Activated CD8-positive, alpha-beta memory T cell treated with anti-CD3 and anti-CD28 coated beads for 1 hour (primary cell): ENCODE measurements around the gene KLHL3.

ENCODE experiments used
- DNase-seq, 2 donors: peaks; one replicate each; pipeline ENCODE4 v3.0.0-alpha.2; 2020; ENCODE audit warnings: low read depth in 1 of 2; ENCODE audit errors: extremely low read depth in 1 of 2

The KLHL3 gene

GRCh38 chr5:137612576-137612975, 123.3 kb downstream of the KLHL3 start:
- no peak for DNase-seq

GRCh38 chr5:137611794-137612435, 124.0 kb downstream of the KLHL3 start:
- DNase-seq: no peak

GRCh38 chr5:137611011-137611580, 124.8 kb downstream of the KLHL3 start:
- no peak for DNase-seq

- no peak for DNase-seq
Observed at GRCh38 chr5:137610598-137610997, 125.3 kb downstream of the KLHL3 start.

GRCh38 chr5:137609127-137609526, 126.8 kb downstream of the KLHL3 start:
- no peak for DNase-seq

GRCh38 chr5:137607771-137608170, 128.1 kb downstream of the KLHL3 start:
- DNase-seq: no peak

- DNase-seq: no peak
Observed at GRCh38 chr5:137606401-137606800, 129.5 kb downstream of the KLHL3 start.

- DNase-seq: no peak
Observed at GRCh38 chr5:137605411-137605810, 130.5 kb downstream of the KLHL3 start.

GRCh38 chr5:137604348-137605095, 131.4 kb downstream of the KLHL3 start:
- DNase-seq: no peak

- DNase-seq: no peak
Observed at GRCh38 chr5:137603891-137604290, 132.0 kb downstream of the KLHL3 start.

- DNase-seq: no peak
Observed at GRCh38 chr5:137603356-137603755, 132.5 kb downstream of the KLHL3 start.

- DNase-seq: no peak
Observed at GRCh38 chr5:137602721-137603273, 133.1 kb downstream of the KLHL3 start.

GRCh38 chr5:137600721-137601360, 135.0 kb downstream of the KLHL3 start:
- no peak for DNase-seq

- no peak for DNase-seq
Observed at GRCh38 chr5:137599457-137599856, 136.4 kb downstream of the KLHL3 start.

GRCh38 chr5:137598399-137598798, 137.5 kb downstream of the KLHL3 start:
- DNase-seq: no peak

- DNase-seq: no peak
Observed at GRCh38 chr5:137596941-137597340, 138.9 kb downstream of the KLHL3 start.

- DNase-seq: no peak
Observed at GRCh38 chr5:137595396-137596079, 140.4 kb downstream of the KLHL3 start.

GRCh38 chr5:137594717-137595116, 141.2 kb downstream of the KLHL3 start:
- no peak for DNase-seq

- DNase-seq: no peak
Observed at GRCh38 chr5:137592317-137592716, 143.6 kb downstream of the KLHL3 start.

GRCh38 chr5:137589185-137589584, 146.7 kb downstream of the KLHL3 start:
- DNase-seq: no peak

GRCh38 chr5:137587919-137588318, 148.0 kb downstream of the KLHL3 start:
- no peak for DNase-seq
